HepG2 (cell line): Measurements from ENCODE around the gene VCAN. TPM values are rescaled to one million over a fixed set of nuclear protein-coding genes. Genes with fewer than 3 reads are reported as not detected.
A peak's percentile ranks its signal among the peaks of the same experiment; 100 is the strongest.

Source experiments
- ATRX ChIP-seq: sonication (generic); formaldehyde crosslinking; IDR thresholded peaks from 2 replicates; pipeline ENCODE4 v1.4.0; 2020; ENCODE audit warnings: missing genetic modification reagents, borderline replicate concordance
- KAT2B ChIP-seq: fragments of 150-350 bp; IDR thresholded peaks from 2 replicates; pipeline ENCODE4 v1.6.1; 2014; ENCODE audit warnings: low read depth, low read length, borderline replicate concordance
- MYC ChIP-seq: sonication (generic); formaldehyde crosslinking; IDR thresholded peaks from 2 replicates; pipeline ENCODE4 v1.9.0; 2021; ENCODE audit warnings: missing genetic modification reagents, borderline replicate concordance
- PAXIP1 ChIP-seq: sonication (generic); formaldehyde crosslinking; conservative IDR thresholded peaks from 2 replicates; pipeline ENCODE4 v1.4.0; 2020; ENCODE audit warnings: mild to moderate bottlenecking, missing genetic modification reagents, moderate library complexity
- RBM22 ChIP-seq: fragments of 200-400 bp; formaldehyde crosslinking; optimal IDR thresholded peaks from 2 replicates; pipeline ENCODE3; 2017; ENCODE audit warnings: mild to moderate bottlenecking, low read length, moderate library complexity
- ZNF280D ChIP-seq: sonication (generic); formaldehyde crosslinking; IDR thresholded peaks from 2 replicates; pipeline ENCODE4 v1.5.1; 2020; ENCODE audit warnings: mild to moderate bottlenecking, missing genetic modification reagents
- ZNF326 ChIP-seq: sonication (generic); formaldehyde crosslinking; IDR thresholded peaks from 2 replicates; pipeline ENCODE4 v1.4.0; 2020; ENCODE audit warnings: missing genetic modification reagents, borderline replicate concordance
- ZNF382 ChIP-seq: sonication (generic); formaldehyde crosslinking; IDR thresholded peaks from 2 replicates; pipeline ENCODE4 v1.5.0; 2020; ENCODE audit warnings: missing genetic modification reagents, mild to moderate bottlenecking, borderline replicate concordance
- polyA plus RNA-seq, 8 experiments: library from polyadenylated mRNA; depleted of rRNA in 3 of 8; stranded (reverse) in 7 of 8; unstranded in 1 of 8; fragments of >200 nt; fragmentation: Illumina TruSeq in 4 of 8; extraction: Trizol in 4 of 8; gene quantifications; 2 replicates each; pipeline versions ENCODE4 v1.2.1 to v1.2.3, GENCODE V29; 2011 to 2016; ENCODE audit warnings: low read depth in 4 of 8, missing spikeins in 1 of 8, mixed read lengths in 1 of 8; ENCODE audit not compliant: insufficient read depth in 1 of 8
- total RNA-seq, 5 experiments: library from RNA; depleted of rRNA; stranded (reverse); fragments of >200 nt; fragmentation: Illumina TruSeq; extraction: Trizol; gene quantifications; 2 replicates each; pipeline ENCODE4 v1.2.3, GENCODE V29; 2016; ENCODE audit warnings: low read depth in 1 of 5
- TF ChIP-seq, protein P1 (sequence below): sonication (generic); formaldehyde crosslinking; IDR thresholded peaks from 2 replicates; pipeline ENCODE4 v1.5.0; 2020; ENCODE audit warnings: missing genetic modification reagents, mild to moderate bottlenecking, borderline replicate concordance
- TF ChIP-seq, protein P2 (sequence below): sonication (generic); formaldehyde crosslinking; IDR thresholded peaks from 2 replicates; pipeline ENCODE4 v1.4.0; 2020; ENCODE audit warnings: mild to moderate bottlenecking, missing genetic modification reagents
- TF ChIP-seq, protein P3 (sequence below): sonication (generic); formaldehyde crosslinking; IDR thresholded peaks from 2 replicates; pipeline ENCODE4 v1.5.0; 2020; ENCODE audit warnings: mild to moderate bottlenecking, missing genetic modification reagents

VCAN gene
- total and polyA plus RNA-seq, 2 of the 13 experiments (the other 11 are each of a cell fraction or from before 2014, with no cell fraction given), result 1.2 to 3.5 TPM

- TF ChIP-seq PAXIP1 (0 out of 2 replicates have a peak, but pooled peaks have one; percentile 35), RBM22 (no peak), ZNF280D (CRISPR knock-in tag) (no peak), ZNF326 (CRISPR knock-in tag) (no peak), MYC (CRISPR knock-in tag) (no peak), ATRX (CRISPR knock-in tag) (no peak), KAT2B (no peak), ZNF382 (CRISPR knock-in tag) (no peak)
- TF ChIP-seq, protein P1, sequence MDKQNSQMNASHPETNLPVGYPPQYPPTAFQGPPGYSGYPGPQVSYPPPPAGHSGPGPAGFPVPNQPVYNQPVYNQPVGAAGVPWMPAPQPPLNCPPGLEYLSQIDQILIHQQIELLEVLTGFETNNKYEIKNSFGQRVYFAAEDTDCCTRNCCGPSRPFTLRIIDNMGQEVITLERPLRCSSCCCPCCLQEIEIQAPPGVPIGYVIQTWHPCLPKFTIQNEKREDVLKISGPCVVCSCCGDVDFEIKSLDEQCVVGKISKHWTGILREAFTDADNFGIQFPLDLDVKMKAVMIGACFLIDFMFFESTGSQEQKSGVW (CRISPR knock-in tag), result no peak
- TF ChIP-seq, protein P2, sequence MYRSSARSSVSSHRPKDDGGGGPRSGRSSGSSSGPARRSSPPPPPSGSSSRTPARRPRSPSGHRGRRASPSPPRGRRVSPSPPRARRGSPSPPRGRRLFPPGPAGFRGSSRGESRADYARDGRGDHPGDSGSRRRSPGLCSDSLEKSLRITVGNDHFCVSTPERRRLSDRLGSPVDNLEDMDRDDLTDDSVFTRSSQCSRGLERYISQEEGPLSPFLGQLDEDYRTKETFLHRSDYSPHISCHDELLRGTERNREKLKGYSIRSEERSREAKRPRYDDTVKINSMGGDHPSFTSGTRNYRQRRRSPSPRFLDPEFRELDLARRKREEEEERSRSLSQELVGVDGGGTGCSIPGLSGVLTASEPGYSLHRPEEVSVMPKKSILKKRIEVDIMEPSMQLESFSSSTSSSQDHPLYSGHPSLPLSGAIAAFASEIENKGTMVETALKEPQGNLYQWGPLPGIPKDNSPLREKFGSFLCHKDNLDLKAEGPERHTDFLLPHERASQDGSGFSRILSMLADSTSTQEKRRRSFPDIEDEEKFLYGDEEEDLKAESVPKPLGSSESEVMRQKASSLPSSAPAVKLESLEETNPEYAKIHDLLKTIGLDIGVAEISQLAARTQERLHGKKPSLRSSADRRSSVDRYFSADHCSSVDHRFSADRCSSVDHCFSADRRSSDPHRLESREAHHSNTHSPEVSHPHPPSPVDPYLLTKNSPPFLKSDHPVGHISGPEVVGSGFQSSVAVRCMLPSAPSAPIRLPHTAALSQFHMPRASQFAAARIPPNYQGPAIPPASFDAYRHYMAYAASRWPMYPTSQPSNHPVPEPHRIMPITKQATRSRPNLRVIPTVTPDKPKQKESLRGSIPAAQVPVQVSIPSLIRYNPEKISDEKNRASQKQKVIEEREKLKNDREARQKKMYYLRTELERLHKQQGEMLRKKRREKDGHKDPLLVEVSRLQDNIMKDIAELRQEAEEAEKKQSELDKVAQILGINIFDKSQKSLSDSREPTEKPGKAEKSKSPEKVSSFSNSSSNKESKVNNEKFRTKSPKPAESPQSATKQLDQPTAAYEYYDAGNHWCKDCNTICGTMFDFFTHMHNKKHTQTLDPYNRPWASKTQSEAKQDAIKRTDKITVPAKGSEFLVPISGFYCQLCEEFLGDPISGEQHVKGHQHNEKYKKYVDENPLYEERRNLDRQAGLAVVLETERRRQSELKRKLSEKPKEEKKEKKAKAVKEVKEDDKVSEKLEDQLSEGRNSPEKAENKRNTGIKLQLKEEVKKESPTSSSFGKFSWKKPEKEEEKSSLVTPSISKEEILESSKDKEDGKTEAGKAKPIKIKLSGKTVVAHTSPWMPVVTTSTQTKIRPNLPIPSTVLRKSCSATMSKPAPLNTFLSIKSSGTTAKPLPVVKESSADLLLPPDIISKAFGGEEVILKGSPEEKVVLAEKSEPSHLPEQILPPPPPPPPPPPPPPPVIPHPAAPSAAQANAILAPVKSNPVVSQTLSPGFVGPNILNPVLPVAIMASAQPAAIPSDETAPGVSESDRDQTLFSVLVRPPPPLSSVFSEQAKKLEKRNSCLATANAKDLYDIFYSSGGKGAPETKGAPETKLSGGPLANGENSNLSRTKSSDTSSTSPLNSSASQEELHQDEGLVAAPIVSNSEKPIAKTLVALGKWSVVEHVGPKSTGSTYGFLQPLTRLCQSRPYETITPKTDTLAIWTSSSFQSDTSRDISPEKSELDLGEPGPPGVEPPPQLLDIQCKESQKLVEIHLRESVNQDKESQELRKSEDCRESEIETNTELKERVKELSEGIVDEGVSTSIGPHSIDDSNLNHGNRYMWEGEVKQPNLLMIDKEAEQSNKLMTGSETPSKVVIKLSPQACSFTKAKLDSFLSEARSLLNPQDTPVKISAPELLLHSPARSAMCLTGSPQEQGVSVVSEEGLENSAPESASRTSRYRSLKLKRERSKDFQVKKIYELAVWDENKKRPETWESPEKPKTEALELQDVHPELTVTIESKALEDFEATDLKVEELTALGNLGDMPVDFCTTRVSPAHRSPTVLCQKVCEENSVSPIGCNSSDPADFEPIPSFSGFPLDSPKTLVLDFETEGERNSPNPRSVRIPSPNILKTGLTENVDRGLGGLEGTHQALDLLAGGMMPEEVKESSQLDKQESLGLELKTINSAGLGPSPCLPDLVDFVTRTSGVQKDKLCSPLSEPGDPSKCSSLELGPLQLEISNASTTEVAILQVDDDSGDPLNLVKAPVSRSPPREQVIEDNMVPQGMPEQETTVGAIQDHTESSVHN (CRISPR knock-in tag), result no peak
- TF ChIP-seq, protein P3, sequence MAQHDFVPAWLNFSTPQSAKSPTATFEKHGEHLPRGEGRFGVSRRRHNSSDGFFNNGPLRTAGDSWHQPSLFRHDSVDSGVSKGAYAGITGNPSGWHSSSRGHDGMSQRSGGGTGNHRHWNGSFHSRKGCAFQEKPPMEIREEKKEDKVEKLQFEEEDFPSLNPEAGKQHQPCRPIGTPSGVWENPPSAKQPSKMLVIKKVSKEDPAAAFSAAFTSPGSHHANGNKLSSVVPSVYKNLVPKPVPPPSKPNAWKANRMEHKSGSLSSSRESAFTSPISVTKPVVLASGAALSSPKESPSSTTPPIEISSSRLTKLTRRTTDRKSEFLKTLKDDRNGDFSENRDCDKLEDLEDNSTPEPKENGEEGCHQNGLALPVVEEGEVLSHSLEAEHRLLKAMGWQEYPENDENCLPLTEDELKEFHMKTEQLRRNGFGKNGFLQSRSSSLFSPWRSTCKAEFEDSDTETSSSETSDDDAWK, result no peak
Observed at GRCh38 chr5:83563631-83564030, 92.1 kb downstream of the VCAN start (continued).
